IMR-90 (cell line): ENCODE results near the gene RHO. TPM values are rescaled to one million over a fixed set of nuclear protein-coding genes. Genes with fewer than 3 reads are reported as not detected.

Experiments
- ATAC-seq: fragments of 200-7000 bp; cut with Tn5 transposase; 2 replicates; pipeline ENCODE4 v1.9.1; 2020; ENCODE audit warnings: low read depth, mild to moderate bottlenecking, moderate library complexity
- BruUV-seq: library from RNA; stranded (reverse); fragments of 400-500 nt; replicated peaks from 2 replicates; lab custom pipeline; 2021; lab: Mats Ljungman, UMichigan
- CTCF ChIA-PET: fragments of 300-600 bp; formaldehyde crosslinking; extraction: SDS; loops from one replicate; lab custom pipeline; 2021; ENCODE audit warnings: antibody characterized with exemption; lab: Yijun Ruan, JAX
- POLR2A ChIA-PET: fragments of 300-600 bp; sonication (Branson Sonifier 250); formaldehyde crosslinking; loops from one replicate; lab custom pipeline; 2022; ENCODE audit warnings: antibody characterized with exemption; ENCODE audit not compliant: unreplicated experiment; lab: Charles Lee
- DNase-seq: peaks from one replicate; pipeline ENCODE4 v3.0.0; 2013
- H2AFZ ChIP-seq: replicated peaks from 2 replicates; pipeline ENCODE3; 2013; ENCODE audit warnings: low read length, mild to moderate bottlenecking; ENCODE audit not compliant: poor library complexity
- H2AK5ac ChIP-seq: 2 replicates; pipeline ENCODE4 v1.6.1; 2013; ENCODE audit warnings: low read depth, low read length, inconsistent platforms
- H2AK9ac ChIP-seq: replicated peaks from 2 replicates; pipeline ENCODE3; 2013; ENCODE audit warnings: mild to moderate bottlenecking, low read depth, low read length, moderate library complexity; ENCODE audit not compliant: poor library complexity
- H2BK120ac ChIP-seq: 2 replicates; pipeline ENCODE4 v1.6.1; 2013; ENCODE audit warnings: low read depth, low read length, inconsistent platforms
- H2BK15ac ChIP-seq: 3 replicates; pipeline ENCODE4 v1.6.1; 2013; ENCODE audit warnings: low read depth, low read length, inconsistent platforms
- H2BK20ac ChIP-seq: 2 replicates; pipeline ENCODE4 v1.6.1; 2013; ENCODE audit warnings: low read depth, mild to moderate bottlenecking, inconsistent platforms, low read length, moderate library complexity
- H2BK5ac ChIP-seq: 2 replicates; pipeline ENCODE4 v1.6.1; 2013; ENCODE audit warnings: mild to moderate bottlenecking, low read depth, low read length, inconsistent platforms; ENCODE audit not compliant: poor library complexity, severe bottlenecking
- H3K14ac ChIP-seq: replicated peaks from 2 replicates; pipeline ENCODE4 v1.6.1; 2013; ENCODE audit warnings: low read depth, low read length, inconsistent platforms
- H3K18ac ChIP-seq: 2 replicates; pipeline ENCODE4 v1.6.1; 2013; ENCODE audit warnings: low read depth, low read length, control low read depth
- H3K23ac ChIP-seq: 2 replicates; pipeline ENCODE4 v1.6.1; 2013; ENCODE audit warnings: low read depth, low read length, inconsistent platforms
- H3K27ac ChIP-seq: 2 replicates; pipeline ENCODE4 v1.5.1; 2013; ENCODE audit warnings: mild to moderate bottlenecking, control low read depth, low read length; ENCODE audit not compliant: insufficient read depth
- H3K27me3 ChIP-seq: 2 replicates; pipeline ENCODE4 v1.6.1; 2013; ENCODE audit warnings: low read length; ENCODE audit not compliant: control insufficient read depth, insufficient read depth
- H3K36me3 ChIP-seq: 2 replicates; pipeline ENCODE4 v1.6.1; 2013; ENCODE audit warnings: low read length, mixed read lengths; ENCODE audit not compliant: control insufficient read depth, insufficient read depth
- H3K4ac ChIP-seq: 2 replicates; pipeline ENCODE4 v1.6.1; 2013; ENCODE audit warnings: low read depth, low read length, inconsistent platforms
- H3K4me1 ChIP-seq: 2 replicates; pipeline ENCODE4 v1.6.1; 2013; ENCODE audit warnings: low read length, mixed read lengths; ENCODE audit not compliant: control insufficient read depth, insufficient read depth
- H3K4me2 ChIP-seq: 2 replicates; pipeline ENCODE4 v1.6.1; 2013; ENCODE audit warnings: low read depth, mild to moderate bottlenecking, control low read depth, low read length, moderate library complexity
- H3K4me3 ChIP-seq: 2 replicates; pipeline ENCODE4 v1.5.1; 2013; ENCODE audit warnings: low read depth, mild to moderate bottlenecking, control low read depth, low read length, moderate library complexity; ENCODE audit not compliant: insufficient read depth
- H3K56ac ChIP-seq: 2 replicates; pipeline ENCODE4 v1.6.1; 2013; ENCODE audit warnings: low read length, inconsistent platforms; ENCODE audit not compliant: insufficient read depth; ENCODE audit errors: extremely low read depth
- H3K79me1 ChIP-seq, 2 experiments: 2 replicates each; pipeline ENCODE4 v1.6.1; 2013; ENCODE audit warnings: low read length in 2 of 2, inconsistent platforms in 1 of 2, low read depth in 1 of 2
- H3K9ac ChIP-seq: 2 replicates; pipeline ENCODE4 v1.6.1; 2013; ENCODE audit warnings: low read depth, low read length, control low read depth
- H3K9me1 ChIP-seq: 2 replicates; pipeline ENCODE4 v1.6.1; 2013; ENCODE audit warnings: low read length, inconsistent platforms; ENCODE audit not compliant: insufficient read depth
- H3K9me3 ChIP-seq: 2 replicates; pipeline ENCODE4 v1.6.1; 2013; ENCODE audit warnings: low read length; ENCODE audit not compliant: control insufficient read depth, insufficient read depth
- H4K20me1 ChIP-seq: 2 replicates; pipeline ENCODE4 v1.6.1; 2013; ENCODE audit warnings: low read length, inconsistent platforms; ENCODE audit not compliant: insufficient read depth
- H4K5ac ChIP-seq: 2 replicates; pipeline ENCODE4 v1.6.1; 2013; ENCODE audit warnings: mild to moderate bottlenecking, low read depth, low read length, control low read depth
- H4K8ac ChIP-seq, 2 experiments: 2 replicates each; pipeline ENCODE4 v1.6.1; 2013; ENCODE audit warnings: low read depth in 2 of 2, low read length in 2 of 2, control low read depth in 1 of 2, inconsistent platforms in 1 of 2
- H4K91ac ChIP-seq: 2 replicates; pipeline ENCODE4 v1.6.1; 2013; ENCODE audit warnings: low read depth, low read length, inconsistent platforms; ENCODE audit not compliant: insufficient read depth
- CEBPB ChIP-seq: IDR thresholded peaks from 2 replicates; pipeline ENCODE4 v1.6.1; 2012; ENCODE audit warnings: low read depth, low read length, improper control_type of control experiment
- MAFK ChIP-seq: IDR thresholded peaks from 2 replicates; pipeline ENCODE4 v1.6.1; 2012; ENCODE audit warnings: low read depth, low read length, improper control_type of control experiment
- SMC3 ChIP-seq: fragments of 150-350 bp; IDR thresholded peaks from 2 replicates; pipeline ENCODE4 v1.6.1; 2016; ENCODE audit warnings: low read depth, mild to moderate bottlenecking, antibody characterized with exemption, low read length, moderate library complexity
- WGBS, 2 experiments: methylation state at CpG; one replicate each; pipeline versions ENCODE4 v1.1.5 to v1.1.7; 2013; ENCODE audit warnings: missing lambda C conversion rate in 2 of 2; ENCODE audit not compliant: insufficient read length in 1 of 2; ENCODE audit errors: extremely low coverage in 2 of 2; 5-methylcytosine and 5-hydroxymethylcytosine counted together
- dilution Hi-C: fragments of 300-500 bp; cut with HindIII; formaldehyde crosslinking; loops from one replicate; pipeline ENCODE4 v1.14.3; 2018; ENCODE audit warnings: low sequenced_read_pairs; ENCODE audit not compliant: unreplicated experiment
- in situ Hi-C: fragments of 300-500 bp; cut with MboI; formaldehyde crosslinking; loops from 3 replicates; pipeline ENCODE4 v1.14.3; 2019; ENCODE audit warnings: low sequenced_read_pairs, inconsistent platforms, mixed read lengths
- intact Hi-C: fragments of 100-400 bp; cut with micrococcal nuclease; formaldehyde crosslinking; loops from 2 replicates; pipeline ENCODE4 v1.10.0; 2022
- polyA plus RNA-seq, 3 experiments: library from polyadenylated mRNA; depleted of rRNA; stranded (reverse); fragments of >200 nt; gene quantifications; 2 replicates each; pipeline ENCODE4 v1.2.3, GENCODE V29; 2012; ENCODE audit warnings: low replicate concordance in 1 of 3
- total RNA-seq: library from RNA; depleted of rRNA; stranded (reverse); fragments of >200 nt; gene quantifications from 2 replicates; pipeline ENCODE4 v1.2.3, GENCODE V29; 2012

The RHO gene
- total and polyA plus RNA-seq, 2 of the 4 experiments (the other 2 are of a cell fraction): not detected

GRCh38 chr3:129501630-129502029, 26.8 kb upstream of the RHO start:
- DNase-seq (no peak), ATAC-seq (no peak)
- WGBS, 2 experiments: no CpG with 5 or more reads among the region's 5 CpGs
- H4K8ac ChIP-seq: no peak overlapping the region
- in situ Hi-C loops: no loop called here
- dilution Hi-C loops: no loop called here
- no peak overlapping the region for H3K27ac ChIP-seq
- H2BK15ac ChIP-seq: no peak overlapping the region
- H2BK120ac ChIP-seq: no peak overlapping the region
- H3K9me1 ChIP-seq: peaks cover 8% of the 10 kb centered on the region; the same call in 1 of the 2 replicates
- H4K20me1 ChIP-seq: no peaks in the 10 kb centered on the region
- H3K4ac ChIP-seq: no peak overlapping the region
- peak overlapping the region; percentile 11; the same call in 1 of the 2 replicates for H4K91ac ChIP-seq
- H3K36me3 ChIP-seq: peaks cover 9% of the 10 kb centered on the region
- H4K5ac ChIP-seq: no peak overlapping the region
- H3K4me1 ChIP-seq: peaks cover 20% of the 10 kb centered on the region
- no peak overlapping the region for H2BK20ac ChIP-seq
- no peak overlapping the region for H3K23ac ChIP-seq
- no peak overlapping the region for H3K18ac ChIP-seq
- POLR2A ChIA-PET: no interaction called here
- no peak overlapping the region for H3K4me3 ChIP-seq
- H3K9me3 ChIP-seq: no peaks in the 10 kb centered on the region
- H3K27me3 ChIP-seq: no peaks in the 10 kb centered on the region
- no peak for TF ChIP-seq CEBPB
- TF ChIP-seq MAFK: no peak
- no peak for TF ChIP-seq SMC3
- H2AK9ac ChIP-seq: peak overlapping the region; percentile 34
- no peak overlapping the region for H3K14ac ChIP-seq
- BruUV-seq: no TSS peak
- CTCF ChIA-PET: no interaction called here
- no peak overlapping the region for H2AK5ac ChIP-seq
- intact Hi-C loops: no loop called here
- H3K56ac ChIP-seq: no peak overlapping the region
- H2AFZ ChIP-seq: no peak overlapping the region
- H3K4me2 ChIP-seq: no peak overlapping the region
- H2BK5ac ChIP-seq: no peak overlapping the region
- no peak overlapping the region for H3K9ac ChIP-seq
- 0 out of 4 replicates have a peak, but pooled peaks cover 0 to under 1% of the 10 kb centered on the region in 2 experiments for H3K79me1 ChIP-seq
